IMR-90 (cell line): ENCODE measurements around the gene ASCL3. TPM values are rescaled to one million over a fixed set of nuclear protein-coding genes. Genes with fewer than 3 reads are reported as not detected.

Source experiments
- ATAC-seq: fragments of 200-7000 bp; cut with Tn5 transposase; 2 replicates; pipeline ENCODE4 v1.9.1; 2020; ENCODE audit warnings: low read depth, mild to moderate bottlenecking, moderate library complexity
- BruUV-seq: library from RNA; stranded (reverse); fragments of 400-500 nt; replicated peaks from 2 replicates; lab custom pipeline; 2021; lab: Mats Ljungman, UMichigan
- CTCF ChIA-PET: fragments of 300-600 bp; formaldehyde crosslinking; extraction: SDS; loops from one replicate; lab custom pipeline; 2021; ENCODE audit warnings: antibody characterized with exemption; lab: Yijun Ruan, JAX
- POLR2A ChIA-PET: fragments of 300-600 bp; sonication (Branson Sonifier 250); formaldehyde crosslinking; loops from one replicate; lab custom pipeline; 2022; ENCODE audit warnings: antibody characterized with exemption; ENCODE audit not compliant: unreplicated experiment; lab: Charles Lee
- DNase-seq: peaks from one replicate; pipeline ENCODE4 v3.0.0; 2013
- H2AFZ ChIP-seq: replicated peaks from 2 replicates; pipeline ENCODE3; 2013; ENCODE audit warnings: low read length, mild to moderate bottlenecking; ENCODE audit not compliant: poor library complexity
- H2AK5ac ChIP-seq: 2 replicates; pipeline ENCODE4 v1.6.1; 2013; ENCODE audit warnings: low read depth, low read length, inconsistent platforms
- H2AK9ac ChIP-seq: replicated peaks from 2 replicates; pipeline ENCODE3; 2013; ENCODE audit warnings: mild to moderate bottlenecking, low read depth, low read length, moderate library complexity; ENCODE audit not compliant: poor library complexity
- H2BK120ac ChIP-seq: 2 replicates; pipeline ENCODE4 v1.6.1; 2013; ENCODE audit warnings: low read depth, low read length, inconsistent platforms
- H2BK15ac ChIP-seq: 3 replicates; pipeline ENCODE4 v1.6.1; 2013; ENCODE audit warnings: low read depth, low read length, inconsistent platforms
- H2BK20ac ChIP-seq: 2 replicates; pipeline ENCODE4 v1.6.1; 2013; ENCODE audit warnings: low read depth, mild to moderate bottlenecking, inconsistent platforms, low read length, moderate library complexity
- H2BK5ac ChIP-seq: 2 replicates; pipeline ENCODE4 v1.6.1; 2013; ENCODE audit warnings: mild to moderate bottlenecking, low read depth, low read length, inconsistent platforms; ENCODE audit not compliant: poor library complexity, severe bottlenecking
- H3K14ac ChIP-seq: replicated peaks from 2 replicates; pipeline ENCODE4 v1.6.1; 2013; ENCODE audit warnings: low read depth, low read length, inconsistent platforms
- H3K18ac ChIP-seq: 2 replicates; pipeline ENCODE4 v1.6.1; 2013; ENCODE audit warnings: low read depth, low read length, control low read depth
- H3K23ac ChIP-seq: 2 replicates; pipeline ENCODE4 v1.6.1; 2013; ENCODE audit warnings: low read depth, low read length, inconsistent platforms
- H3K27ac ChIP-seq: 2 replicates; pipeline ENCODE4 v1.5.1; 2013; ENCODE audit warnings: mild to moderate bottlenecking, control low read depth, low read length; ENCODE audit not compliant: insufficient read depth
- H3K27me3 ChIP-seq: 2 replicates; pipeline ENCODE4 v1.6.1; 2013; ENCODE audit warnings: low read length; ENCODE audit not compliant: control insufficient read depth, insufficient read depth
- H3K36me3 ChIP-seq: 2 replicates; pipeline ENCODE4 v1.6.1; 2013; ENCODE audit warnings: low read length, mixed read lengths; ENCODE audit not compliant: control insufficient read depth, insufficient read depth
- H3K4ac ChIP-seq: 2 replicates; pipeline ENCODE4 v1.6.1; 2013; ENCODE audit warnings: low read depth, low read length, inconsistent platforms
- H3K4me1 ChIP-seq: 2 replicates; pipeline ENCODE4 v1.6.1; 2013; ENCODE audit warnings: low read length, mixed read lengths; ENCODE audit not compliant: control insufficient read depth, insufficient read depth
- H3K4me2 ChIP-seq: 2 replicates; pipeline ENCODE4 v1.6.1; 2013; ENCODE audit warnings: low read depth, mild to moderate bottlenecking, control low read depth, low read length, moderate library complexity
- H3K4me3 ChIP-seq: 2 replicates; pipeline ENCODE4 v1.5.1; 2013; ENCODE audit warnings: low read depth, mild to moderate bottlenecking, control low read depth, low read length, moderate library complexity; ENCODE audit not compliant: insufficient read depth
- H3K56ac ChIP-seq: 2 replicates; pipeline ENCODE4 v1.6.1; 2013; ENCODE audit warnings: low read length, inconsistent platforms; ENCODE audit not compliant: insufficient read depth; ENCODE audit errors: extremely low read depth
- H3K79me1 ChIP-seq, 2 experiments: 2 replicates each; pipeline ENCODE4 v1.6.1; 2013; ENCODE audit warnings: low read length in 2 of 2, inconsistent platforms in 1 of 2, low read depth in 1 of 2
- H3K9ac ChIP-seq: 2 replicates; pipeline ENCODE4 v1.6.1; 2013; ENCODE audit warnings: low read depth, low read length, control low read depth
- H3K9me1 ChIP-seq: 2 replicates; pipeline ENCODE4 v1.6.1; 2013; ENCODE audit warnings: low read length, inconsistent platforms; ENCODE audit not compliant: insufficient read depth
- H3K9me3 ChIP-seq: 2 replicates; pipeline ENCODE4 v1.6.1; 2013; ENCODE audit warnings: low read length; ENCODE audit not compliant: control insufficient read depth, insufficient read depth
- H4K20me1 ChIP-seq: 2 replicates; pipeline ENCODE4 v1.6.1; 2013; ENCODE audit warnings: low read length, inconsistent platforms; ENCODE audit not compliant: insufficient read depth
- H4K5ac ChIP-seq: 2 replicates; pipeline ENCODE4 v1.6.1; 2013; ENCODE audit warnings: mild to moderate bottlenecking, low read depth, low read length, control low read depth
- H4K8ac ChIP-seq, 2 experiments: 2 replicates each; pipeline ENCODE4 v1.6.1; 2013; ENCODE audit warnings: low read depth in 2 of 2, low read length in 2 of 2, control low read depth in 1 of 2, inconsistent platforms in 1 of 2
- H4K91ac ChIP-seq: 2 replicates; pipeline ENCODE4 v1.6.1; 2013; ENCODE audit warnings: low read depth, low read length, inconsistent platforms; ENCODE audit not compliant: insufficient read depth
- CHD1 ChIP-seq: IDR thresholded peaks from 2 replicates; pipeline ENCODE4 v1.6.1; 2012; ENCODE audit warnings: low read depth, low read length, improper control_type of control experiment
- MAFK ChIP-seq: IDR thresholded peaks from 2 replicates; pipeline ENCODE4 v1.6.1; 2012; ENCODE audit warnings: low read depth, low read length, improper control_type of control experiment
- MXI1 ChIP-seq: IDR thresholded peaks from 2 replicates; pipeline ENCODE4 v1.6.1; 2012; ENCODE audit warnings: low read depth, mild to moderate bottlenecking, low read length, moderate library complexity, borderline replicate concordance
- POLR2A ChIP-seq: IDR thresholded peaks from 2 replicates; pipeline ENCODE4 v1.6.1; 2012; ENCODE audit warnings: mild to moderate bottlenecking, low read depth, low read length
- RAD21 ChIP-seq: IDR thresholded peaks from 2 replicates; pipeline ENCODE4 v1.6.1; 2012; ENCODE audit warnings: low read length, improper control_type of control experiment
- RCOR1 ChIP-seq: IDR thresholded peaks from 2 replicates; pipeline ENCODE4 v1.6.1; 2012; ENCODE audit warnings: mild to moderate bottlenecking, low read length, improper control_type of control experiment; ENCODE audit not compliant: insufficient replicate concordance
- SMC3 ChIP-seq: fragments of 150-350 bp; IDR thresholded peaks from 2 replicates; pipeline ENCODE4 v1.6.1; 2016; ENCODE audit warnings: low read depth, mild to moderate bottlenecking, antibody characterized with exemption, low read length, moderate library complexity
- WGBS, 2 experiments: methylation state at CpG; one replicate each; pipeline versions ENCODE4 v1.1.5 to v1.1.7; 2013; ENCODE audit warnings: missing lambda C conversion rate in 2 of 2; ENCODE audit not compliant: insufficient read length in 1 of 2; ENCODE audit errors: extremely low coverage in 2 of 2; 5-methylcytosine and 5-hydroxymethylcytosine counted together
- dilution Hi-C: fragments of 300-500 bp; cut with HindIII; formaldehyde crosslinking; loops from one replicate; pipeline ENCODE4 v1.14.3; 2018; ENCODE audit warnings: low sequenced_read_pairs; ENCODE audit not compliant: unreplicated experiment
- in situ Hi-C: fragments of 300-500 bp; cut with MboI; formaldehyde crosslinking; loops from 3 replicates; pipeline ENCODE4 v1.14.3; 2019; ENCODE audit warnings: low sequenced_read_pairs, inconsistent platforms, mixed read lengths
- intact Hi-C: fragments of 100-400 bp; cut with micrococcal nuclease; formaldehyde crosslinking; loops from 2 replicates; pipeline ENCODE4 v1.10.0; 2022
- polyA plus RNA-seq, 3 experiments: library from polyadenylated mRNA; depleted of rRNA; stranded (reverse); fragments of >200 nt; gene quantifications; 2 replicates each; pipeline ENCODE4 v1.2.3, GENCODE V29; 2012; ENCODE audit warnings: low replicate concordance in 1 of 3
- total RNA-seq: library from RNA; depleted of rRNA; stranded (reverse); fragments of >200 nt; gene quantifications from 2 replicates; pipeline ENCODE4 v1.2.3, GENCODE V29; 2012
- TF ChIP-seq, protein P1 (sequence below): fragments of 150-350 bp; IDR thresholded peaks from 2 replicates; pipeline ENCODE4 v1.6.1; 2017; ENCODE audit warnings: mild to moderate bottlenecking, antibody characterized with exemption, low read length, low read depth
- TF ChIP-seq, protein P2 (sequence below): fragments of 150-350 bp; IDR thresholded peaks from 2 replicates; pipeline ENCODE4 v1.6.1; 2016; ENCODE audit warnings: low read depth, mild to moderate bottlenecking, low read length, moderate library complexity, borderline replicate concordance
- TF ChIP-seq, protein P3 (sequence below): conservative IDR thresholded peaks from 2 replicates; pipeline ENCODE4 v1.5.1; 2012; ENCODE audit warnings: mild to moderate bottlenecking, low read depth, low read length, improper control_type of control experiment

The ASCL3 gene
- total and polyA plus RNA-seq, 2 of the 4 experiments (the other 2 are of a cell fraction), result not detected

DNA sequence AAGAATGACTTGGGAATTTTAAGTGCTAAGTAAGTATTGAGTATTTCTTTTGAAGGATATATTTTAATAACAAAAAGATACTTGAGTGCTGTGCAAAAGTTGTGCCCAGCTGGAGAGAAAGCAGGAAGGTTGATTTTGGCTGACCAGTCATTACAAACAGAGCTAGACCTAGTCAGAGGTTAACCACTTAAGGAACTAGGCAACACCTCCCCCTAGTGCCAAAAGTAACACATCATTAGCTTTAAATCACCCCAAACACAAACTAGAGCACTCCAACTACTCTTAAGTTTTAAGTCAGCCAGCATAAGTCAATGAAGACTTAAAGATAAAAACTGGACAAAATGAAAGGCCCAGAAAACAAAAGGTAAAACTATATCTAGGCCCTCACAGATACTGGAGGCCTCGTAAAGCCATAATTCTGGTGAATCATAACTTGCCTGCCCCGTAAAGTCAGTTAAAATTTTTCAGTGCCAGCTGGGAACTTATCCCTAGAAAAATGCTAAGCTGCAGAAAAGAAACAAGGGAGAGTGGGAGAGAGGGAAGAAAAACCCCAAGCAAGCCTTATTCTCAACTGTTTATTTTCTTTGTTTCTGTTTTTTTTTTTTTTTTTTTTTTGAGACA lies 16.8 kb upstream of the ASCL3 start:
- no peaks in the 10 kb centered on the region for H3K9me3 ChIP-seq
- H2AK9ac ChIP-seq, result no peak overlapping the region
- H3K4ac ChIP-seq, result no peak overlapping the region; the same call in 1 of the 2 replicates
- TF ChIP-seq, protein P1, sequence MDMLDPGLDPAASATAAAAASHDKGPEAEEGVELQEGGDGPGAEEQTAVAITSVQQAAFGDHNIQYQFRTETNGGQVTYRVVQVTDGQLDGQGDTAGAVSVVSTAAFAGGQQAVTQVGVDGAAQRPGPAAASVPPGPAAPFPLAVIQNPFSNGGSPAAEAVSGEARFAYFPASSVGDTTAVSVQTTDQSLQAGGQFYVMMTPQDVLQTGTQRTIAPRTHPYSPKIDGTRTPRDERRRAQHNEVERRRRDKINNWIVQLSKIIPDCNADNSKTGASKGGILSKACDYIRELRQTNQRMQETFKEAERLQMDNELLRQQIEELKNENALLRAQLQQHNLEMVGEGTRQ, result no peak
- TF ChIP-seq RCOR1 (no peak), MXI1 (no peak), SMC3 (peak; percentile 74), CHD1 (no peak), MAFK (no peak), POLR2A (no peak), RAD21 (peak; percentile 81)
- TF ChIP-seq, protein P2, sequence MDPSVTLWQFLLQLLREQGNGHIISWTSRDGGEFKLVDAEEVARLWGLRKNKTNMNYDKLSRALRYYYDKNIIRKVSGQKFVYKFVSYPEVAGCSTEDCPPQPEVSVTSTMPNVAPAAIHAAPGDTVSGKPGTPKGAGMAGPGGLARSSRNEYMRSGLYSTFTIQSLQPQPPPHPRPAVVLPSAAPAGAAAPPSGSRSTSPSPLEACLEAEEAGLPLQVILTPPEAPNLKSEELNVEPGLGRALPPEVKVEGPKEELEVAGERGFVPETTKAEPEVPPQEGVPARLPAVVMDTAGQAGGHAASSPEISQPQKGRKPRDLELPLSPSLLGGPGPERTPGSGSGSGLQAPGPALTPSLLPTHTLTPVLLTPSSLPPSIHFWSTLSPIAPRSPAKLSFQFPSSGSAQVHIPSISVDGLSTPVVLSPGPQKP, result no peak
- TF ChIP-seq, protein P3, sequence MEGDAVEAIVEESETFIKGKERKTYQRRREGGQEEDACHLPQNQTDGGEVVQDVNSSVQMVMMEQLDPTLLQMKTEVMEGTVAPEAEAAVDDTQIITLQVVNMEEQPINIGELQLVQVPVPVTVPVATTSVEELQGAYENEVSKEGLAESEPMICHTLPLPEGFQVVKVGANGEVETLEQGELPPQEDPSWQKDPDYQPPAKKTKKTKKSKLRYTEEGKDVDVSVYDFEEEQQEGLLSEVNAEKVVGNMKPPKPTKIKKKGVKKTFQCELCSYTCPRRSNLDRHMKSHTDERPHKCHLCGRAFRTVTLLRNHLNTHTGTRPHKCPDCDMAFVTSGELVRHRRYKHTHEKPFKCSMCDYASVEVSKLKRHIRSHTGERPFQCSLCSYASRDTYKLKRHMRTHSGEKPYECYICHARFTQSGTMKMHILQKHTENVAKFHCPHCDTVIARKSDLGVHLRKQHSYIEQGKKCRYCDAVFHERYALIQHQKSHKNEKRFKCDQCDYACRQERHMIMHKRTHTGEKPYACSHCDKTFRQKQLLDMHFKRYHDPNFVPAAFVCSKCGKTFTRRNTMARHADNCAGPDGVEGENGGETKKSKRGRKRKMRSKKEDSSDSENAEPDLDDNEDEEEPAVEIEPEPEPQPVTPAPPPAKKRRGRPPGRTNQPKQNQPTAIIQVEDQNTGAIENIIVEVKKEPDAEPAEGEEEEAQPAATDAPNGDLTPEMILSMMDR, result peak; percentile 74
- dilution Hi-C loops (no loop called here), in situ Hi-C loops (loop anchor here (5.0 to 25.0 kb wide), 2 partner anchors 47 to 722 kb away; partner anchors contain the start of gene AKIP1), intact Hi-C loops (loop anchor here (1.0 to 5.0 kb wide), 5 partner anchors 42 to 732 kb away; no protein-coding TSS in a partner anchor)
- no peak overlapping the region for H2BK15ac ChIP-seq
- peaks cover 6% of the 10 kb centered on the region for H3K36me3 ChIP-seq
- H3K14ac ChIP-seq, result no peak overlapping the region
- H2BK20ac ChIP-seq, result no peak overlapping the region
- no peak overlapping the region for H3K9ac ChIP-seq
- ChIA-PET CTCF (interaction anchor here (0.5 to 2.1 kb wide), 13 partner anchors 10 to 651 kb away, joined by 3 to 16 read pairs (median 3); no protein-coding TSS in a partner anchor), POLR2A (interaction anchor here (1.0 kb wide), 2 partner anchors 45 to 88 kb away, joined by 3 to 4 read pairs; no protein-coding TSS in a partner anchor)
- peaks cover 3% of the 10 kb centered on the region; the same call in 1 of the 2 replicates for H3K9me1 ChIP-seq
- no peak overlapping the region for H3K27ac ChIP-seq
- WGBS, 2 experiments, result no CpG with 5 or more reads among the region's 2 CpGs
- no peak overlapping the region for H2AFZ ChIP-seq
- H4K5ac ChIP-seq, result no peak overlapping the region
- no peak overlapping the region for H3K56ac ChIP-seq
- ATAC-seq (peak; percentile 38), DNase-seq (peak; percentile 86)
- peaks cover 4% of the 10 kb centered on the region; the same call in 1 of the 2 replicates for H3K4me1 ChIP-seq
- no peaks in the 10 kb centered on the region for H4K20me1 ChIP-seq
- H3K4me2 ChIP-seq, result no peak overlapping the region; the same call in 1 of the 2 replicates
- H4K91ac ChIP-seq, result no peak overlapping the region
- no peaks in the 10 kb centered on the region for H3K27me3 ChIP-seq
- H3K79me1 ChIP-seq, result peaks cover 35 to 60% of the 10 kb centered on the region in 2 experiments
- no peak overlapping the region for H3K18ac ChIP-seq
- H3K4me3 ChIP-seq, result no peak overlapping the region
- H3K23ac ChIP-seq, result no peak overlapping the region
- no peak overlapping the region for H2BK120ac ChIP-seq
- peak overlapping the region in 1 of 2 experiments; percentile 42; a peak in 1 of 4 replicates for H4K8ac ChIP-seq
- H2BK5ac ChIP-seq, result peak overlapping the region; percentile 35
- no TSS peak for BruUV-seq
- H2AK5ac ChIP-seq, result no peak overlapping the region
